HG03442 (cell line): Measurements from ENCODE around the gene MESD.

Source experiments
- ATAC-seq: cut with Tn5 transposase; IDR thresholded peaks from one replicate; pipeline ENCODE4 v1.9.1; 2021; ENCODE audit warnings: mild to moderate bottlenecking, moderate library complexity; ENCODE audit not compliant: unreplicated experiment

Gene MESD

DNA sequence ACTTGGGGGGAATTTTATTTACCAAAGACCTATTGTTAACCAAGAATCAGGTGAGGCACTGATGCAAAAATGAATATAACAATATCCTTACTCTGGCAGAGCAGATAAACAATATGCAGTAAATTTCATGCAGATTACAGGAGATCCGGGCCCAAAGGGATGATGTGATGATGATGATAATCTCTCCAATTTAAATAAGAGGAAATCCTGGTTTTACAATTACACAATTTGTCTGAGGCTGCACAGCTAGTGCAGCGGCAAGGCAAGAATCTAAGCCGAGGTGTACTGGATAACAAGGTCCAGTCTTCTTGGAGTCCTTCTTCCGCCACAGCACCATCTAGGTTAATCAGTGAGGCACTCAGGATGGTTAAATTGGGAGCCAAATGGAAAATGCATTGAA, 2.4 kb upstream of the MESD start:
- ATAC-seq, result no peak

DNA sequence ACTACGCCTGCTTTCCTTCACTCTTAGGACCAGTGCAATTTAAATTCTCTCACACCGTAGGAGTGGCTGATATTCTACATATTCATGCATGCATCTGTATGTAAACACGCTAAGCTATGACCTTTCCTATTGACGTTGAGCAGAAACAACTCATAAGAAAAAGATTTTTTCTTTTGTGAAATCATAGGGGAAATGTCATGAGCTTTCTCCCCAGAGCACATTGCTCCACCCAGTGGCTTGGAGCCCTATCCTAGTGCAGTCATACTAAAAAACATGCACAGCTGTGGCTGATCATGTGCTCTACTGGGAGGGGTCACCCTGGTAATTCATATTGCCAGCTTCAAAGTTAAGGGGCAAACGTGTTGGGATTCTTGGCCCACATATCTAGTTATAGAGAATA, 1.8 kb upstream of the MESD start:
- no peak for ATAC-seq

DNA sequence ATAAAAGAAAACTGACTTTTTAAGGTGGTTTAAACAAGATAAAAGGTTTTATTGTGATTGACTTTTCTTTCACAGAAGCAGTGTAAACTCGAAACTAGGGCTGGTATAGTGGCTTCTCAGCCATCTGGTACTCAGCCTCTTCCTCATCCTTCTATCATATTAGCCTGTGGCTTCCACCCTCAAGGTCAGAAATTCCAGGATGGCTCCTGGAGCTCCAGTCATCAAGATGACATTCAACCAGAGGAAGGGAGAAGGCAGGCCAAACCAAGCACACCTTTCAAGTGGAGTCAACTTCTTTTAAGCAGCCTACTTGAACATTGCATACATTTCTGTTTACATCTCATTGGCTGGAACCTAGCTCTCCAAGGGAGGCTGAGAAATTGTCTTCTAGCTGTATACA, 1.3 kb upstream of the MESD start:
- no peak for ATAC-seq

DNA sequence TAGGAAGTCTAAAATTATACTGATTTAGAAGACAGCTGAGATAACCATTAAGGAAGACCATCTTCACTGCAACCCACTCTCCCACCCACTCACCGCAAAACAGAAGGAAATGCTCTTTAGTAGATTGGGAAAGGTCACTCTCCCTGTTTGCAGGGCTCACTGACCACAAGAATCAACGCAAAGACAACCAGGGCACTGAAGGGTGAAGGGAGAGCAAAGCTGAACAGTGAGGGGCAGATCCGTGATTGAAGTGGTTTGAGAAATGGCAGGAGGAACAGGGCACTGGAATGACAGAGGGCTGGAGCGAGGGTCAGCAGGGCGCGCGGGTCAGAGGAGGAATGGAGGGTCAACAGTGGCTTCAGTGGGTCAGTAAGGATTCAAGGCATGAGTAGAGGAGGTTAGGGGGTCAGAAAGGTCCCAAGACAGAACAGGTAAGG, 520 bp downstream of the MESD start:
- peak; percentile 3 for ATAC-seq

DNA sequence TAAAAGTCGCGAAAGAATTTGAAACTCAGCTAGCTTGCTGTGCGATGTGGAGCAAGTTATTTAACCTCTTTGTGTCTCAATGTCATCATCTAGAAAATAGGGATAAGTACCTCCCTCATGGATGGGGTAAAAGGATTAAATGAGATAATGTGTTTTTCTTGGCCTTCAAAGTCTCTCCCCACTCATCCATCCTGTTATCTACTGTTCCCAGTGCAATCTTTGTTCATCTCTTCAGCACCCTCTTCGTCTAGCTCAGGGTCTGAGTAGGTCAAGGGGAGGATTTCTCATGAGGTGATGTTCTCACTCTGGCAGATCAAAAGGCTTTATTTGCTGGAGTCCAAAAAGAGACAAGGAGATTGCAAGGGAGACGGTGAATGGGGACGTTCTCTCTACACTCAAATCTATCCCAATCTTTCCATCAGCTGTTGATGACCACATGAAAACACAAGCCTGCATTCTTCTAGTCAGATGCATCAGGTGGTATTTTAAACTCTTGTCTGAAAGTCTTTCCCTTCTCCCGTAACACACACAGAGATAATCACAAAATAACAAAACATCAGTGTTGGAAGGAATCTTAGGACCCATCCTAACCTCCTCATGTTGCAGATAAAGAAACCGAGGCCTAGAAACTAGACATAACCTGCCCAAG, 1.3 kb downstream of the MESD start:
- no peak for ATAC-seq

- no peak for ATAC-seq
Observed at GRCh38 chr15:80986487-80986886, 3.1 kb downstream of the MESD start.

- no peak for ATAC-seq
Observed at GRCh38 chr15:80985981-80986380, 3.6 kb downstream of the MESD start.

DNA sequence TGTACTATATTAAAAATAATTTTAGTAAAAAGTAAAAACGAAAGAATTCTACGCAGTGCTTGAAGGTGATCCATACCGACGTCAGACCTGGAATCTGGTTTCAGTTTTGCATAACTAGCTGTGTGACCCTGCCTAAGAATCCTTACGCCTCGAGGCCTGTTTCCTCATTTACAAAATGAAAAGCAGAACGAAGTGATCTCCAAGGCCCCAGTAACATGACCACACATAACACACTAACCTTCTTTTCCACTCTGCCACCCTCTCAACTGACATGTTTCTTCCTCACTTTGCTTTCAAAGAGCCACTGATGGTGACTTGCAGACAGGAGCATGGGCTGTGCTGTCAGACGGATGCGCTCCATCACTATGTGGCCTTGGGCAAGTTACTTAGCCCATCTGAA, 4.8 kb downstream of the MESD start:
- no peak for ATAC-seq

GRCh38 chr15:80982839-80983238, 6.8 kb downstream of the MESD start:
- no peak for ATAC-seq

DNA sequence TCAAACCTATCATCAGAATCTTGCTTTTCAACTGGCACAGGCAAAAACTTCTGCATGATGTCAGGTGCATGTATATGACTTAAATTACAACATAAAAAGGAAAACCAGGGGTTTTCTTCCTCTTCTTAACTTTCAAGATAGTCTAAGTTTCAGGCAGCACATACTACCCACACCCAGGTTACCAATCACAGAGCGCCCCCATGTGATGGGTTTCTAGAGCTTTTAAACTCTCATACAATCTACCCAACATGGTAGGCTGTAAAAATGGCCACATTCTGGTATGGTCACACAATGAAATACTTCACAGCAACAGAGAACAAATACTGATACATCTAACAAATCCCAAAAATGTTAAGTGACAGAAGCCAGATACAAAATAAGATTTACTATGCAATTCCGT, 7.4 kb downstream of the MESD start:
- ATAC-seq, result no peak

DNA sequence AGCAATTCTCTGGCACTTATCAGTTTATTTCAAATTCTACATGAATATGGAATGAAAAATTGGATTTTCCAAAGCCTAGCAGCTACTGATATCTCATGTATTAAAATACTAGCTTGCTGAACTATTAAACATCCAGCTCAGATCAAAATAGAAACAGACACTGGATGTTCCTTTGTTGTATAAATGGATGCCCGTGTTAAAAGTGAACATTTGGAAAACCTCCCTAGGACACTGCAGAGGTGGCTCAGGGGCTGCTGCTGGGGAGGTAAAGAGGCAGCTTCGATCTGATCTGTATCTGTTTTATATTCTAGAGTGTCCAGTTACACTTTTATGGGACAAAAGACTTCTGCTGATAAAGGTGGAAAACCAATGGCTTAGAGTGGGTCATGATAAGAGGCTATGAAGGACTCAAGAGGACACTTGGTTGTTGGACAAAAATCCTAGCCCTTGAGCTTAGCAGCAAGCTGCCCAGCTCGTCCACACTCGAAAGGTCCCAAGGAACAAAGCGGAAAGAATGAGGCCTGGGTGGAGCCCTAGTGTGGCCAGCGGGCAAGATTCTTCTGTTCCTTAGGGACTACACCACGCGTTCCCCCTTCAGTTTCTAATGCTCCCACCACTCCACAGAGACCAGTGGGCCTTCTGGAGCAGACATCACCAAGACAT, 9.9 kb downstream of the MESD start:
- ATAC-seq, result no peak

GRCh38 chr15:80978685-80979329, 10.8 kb downstream of the MESD start:
- ATAC-seq, result no peak

GRCh38 chr15:80977627-80978036, 12.0 kb downstream of the MESD start:
- no peak for ATAC-seq

DNA sequence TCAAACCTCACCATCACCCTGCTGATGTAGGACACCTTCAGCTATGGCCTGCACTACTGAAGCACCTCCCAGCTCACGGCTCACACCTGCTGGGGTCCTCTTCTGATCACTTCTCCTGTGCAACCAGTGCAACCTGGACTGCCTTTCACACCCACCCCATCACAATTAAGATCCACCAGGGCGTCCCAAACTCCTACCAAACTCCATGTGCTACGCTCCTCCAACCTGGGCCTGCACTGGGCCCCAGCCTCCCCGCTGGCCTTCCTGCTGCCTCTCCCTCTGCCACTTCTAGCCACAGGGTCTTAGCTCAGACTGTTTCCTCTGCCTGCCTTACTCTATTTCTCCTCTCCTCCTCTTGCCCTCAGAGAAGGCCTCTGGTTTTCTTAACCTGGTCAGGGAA, 12.8 kb downstream of the MESD start:
- ATAC-seq, result no peak

DNA sequence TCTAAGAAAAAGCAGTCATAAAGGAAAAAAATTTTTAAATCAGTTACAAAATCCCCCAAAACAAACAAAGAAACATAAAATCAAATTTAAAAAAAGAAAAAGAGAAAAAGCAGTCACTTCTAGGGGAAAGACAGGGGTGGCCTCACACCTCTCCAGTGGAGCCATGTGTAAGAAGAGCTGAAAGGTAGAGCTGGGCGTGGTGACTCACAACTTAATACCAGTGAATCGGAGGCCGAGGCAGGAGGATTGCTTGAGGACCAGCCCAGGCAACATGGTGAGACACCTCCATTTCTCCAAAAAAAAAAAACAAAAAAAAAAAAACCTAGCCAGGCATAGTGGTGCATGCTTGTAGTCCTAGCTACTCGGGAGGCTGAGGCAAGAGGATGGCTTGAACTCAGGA, 14.7 kb downstream of the MESD start:
- no peak for ATAC-seq

DNA sequence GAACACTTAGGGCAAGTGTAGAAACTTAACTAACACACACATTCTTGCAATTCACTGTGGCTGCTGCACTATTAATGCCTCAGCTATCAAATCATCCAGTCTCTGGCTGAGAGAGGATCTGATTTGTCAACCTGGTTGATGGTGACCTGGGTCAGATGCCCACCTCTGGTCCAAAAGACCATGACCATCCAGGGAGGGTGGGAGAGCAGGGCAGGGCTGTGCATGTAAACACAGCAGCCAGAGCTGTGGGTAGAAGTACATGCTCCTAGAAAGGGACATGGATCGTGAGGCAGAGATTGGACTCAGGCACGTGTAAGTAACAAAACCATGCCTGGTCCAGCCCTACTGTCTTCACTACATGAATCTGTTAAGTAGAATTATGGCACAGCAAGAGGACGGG, 17.3 kb downstream of the MESD start:
- ATAC-seq, result no peak

DNA sequence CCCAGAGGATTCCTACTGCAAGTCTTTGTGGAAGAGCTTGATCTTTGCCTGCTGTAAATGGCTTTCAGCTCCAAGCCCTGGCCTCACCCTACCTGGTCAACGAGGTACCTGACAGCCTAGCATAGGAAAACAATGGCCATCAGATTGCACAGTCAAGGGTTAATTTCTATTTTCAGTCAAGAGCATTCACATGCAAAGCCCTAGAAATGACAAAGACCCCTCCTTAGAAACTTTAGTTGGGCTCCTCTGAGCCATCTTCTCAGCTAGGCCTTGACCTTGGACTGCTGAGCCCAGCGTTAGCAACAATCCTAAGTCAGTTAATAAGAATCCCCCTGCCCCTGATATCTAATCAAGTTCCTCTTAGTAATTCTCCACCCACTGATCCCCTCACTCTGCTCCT, 18.5 kb downstream of the MESD start:
- ATAC-seq, result no peak

DNA sequence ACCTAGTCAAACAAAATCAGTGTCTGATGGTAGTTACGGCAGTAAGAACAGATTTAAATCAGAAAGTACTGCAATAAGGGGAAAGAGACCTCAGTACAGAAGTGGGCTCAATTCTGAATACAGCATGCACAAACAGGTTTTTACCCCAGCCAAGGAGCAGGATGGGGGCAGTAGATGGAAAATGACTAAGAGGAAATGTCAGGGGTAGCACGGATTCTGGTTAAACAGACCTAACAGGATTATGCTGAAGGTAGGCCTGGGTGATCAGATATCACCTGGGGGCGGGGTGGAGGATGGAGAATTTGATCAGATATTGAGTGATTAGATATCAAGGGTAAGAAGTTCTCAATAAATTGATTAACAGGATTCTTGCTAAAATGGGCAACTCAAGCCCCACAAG, 19.0 kb downstream of the MESD start:
- ATAC-seq, result no peak

DNA sequence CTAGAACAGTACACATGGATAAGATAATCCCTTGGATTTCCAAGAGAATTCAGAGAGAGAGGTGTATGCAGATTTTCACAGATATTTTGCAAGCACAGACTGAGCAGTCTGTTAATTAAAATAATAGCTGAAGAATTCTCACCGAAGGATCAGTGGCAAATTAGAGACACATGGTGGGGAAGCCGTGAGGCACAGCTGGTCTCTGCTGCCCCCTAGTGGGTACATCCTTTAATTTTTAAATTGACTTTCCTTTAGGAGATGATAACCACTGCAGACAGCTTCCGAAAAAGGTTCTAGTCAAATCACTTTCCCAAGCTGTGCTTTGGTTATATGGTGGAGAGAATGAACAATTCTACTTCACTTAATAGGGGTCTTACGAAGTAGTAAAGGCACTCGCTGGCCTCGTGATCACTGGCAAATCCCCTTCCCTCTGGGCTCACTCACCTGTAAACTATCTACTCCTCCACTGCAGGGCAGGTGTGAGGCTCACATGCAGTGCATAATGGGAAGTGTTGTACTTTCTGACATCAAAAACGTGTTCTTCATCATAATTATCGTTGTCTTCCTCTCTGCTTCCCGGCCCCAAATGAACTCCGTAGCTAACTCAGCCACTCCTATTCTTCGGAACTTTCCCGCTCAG, 19.5 kb downstream of the MESD start:
- ATAC-seq, result no peak

DNA sequence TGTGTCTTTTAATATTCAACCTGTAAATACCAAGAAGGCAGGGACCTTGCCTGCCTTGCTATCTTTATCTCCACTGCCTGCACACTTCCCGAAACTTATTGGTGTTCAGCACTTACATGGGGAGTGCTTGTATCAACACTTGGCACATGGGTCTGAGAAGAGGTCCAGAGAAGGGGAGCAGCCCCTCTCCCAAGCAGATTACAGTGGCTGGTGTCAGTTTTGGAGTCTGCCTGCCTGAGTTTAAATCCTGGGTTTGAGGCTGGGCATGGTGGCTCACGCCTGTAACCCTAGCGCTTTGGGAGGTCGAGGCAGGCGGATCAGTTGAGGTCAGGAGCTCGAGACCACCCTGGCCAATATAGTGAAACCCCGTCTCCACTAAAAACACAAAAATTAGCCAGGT, 20.3 kb downstream of the MESD start:
- ATAC-seq, result no peak

GRCh38 chr15:80967991-80968510, 21.6 kb downstream of the MESD start:
- ATAC-seq, result no peak

DNA sequence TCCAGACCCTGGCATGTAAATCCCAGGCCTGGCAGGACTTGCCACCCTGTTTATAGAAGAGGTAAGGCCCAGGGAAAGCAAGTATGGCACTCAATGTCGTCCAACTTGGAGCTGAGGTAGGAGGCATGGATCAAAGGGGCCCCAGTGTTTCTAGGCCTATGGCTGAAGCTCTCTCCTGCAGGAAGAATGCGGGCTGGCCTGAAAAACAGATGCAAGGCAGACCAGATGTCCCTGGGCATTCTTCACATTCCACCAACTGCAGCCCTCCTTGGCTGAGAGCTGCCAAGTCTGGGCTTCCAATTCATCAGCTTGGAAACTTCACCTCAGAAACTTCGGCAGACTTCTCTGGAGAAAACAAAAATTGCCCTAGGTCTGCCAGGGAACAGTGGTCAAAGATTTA, 22.2 kb downstream of the MESD start:
- ATAC-seq, result no peak
